GM21515 (cell line): ENCODE results near the gene SEBOX.

Source experiments
- ATAC-seq: cut with Tn5 transposase; IDR thresholded peaks from one replicate; pipeline ENCODE4 v1.9.1; 2021; ENCODE audit not compliant: unreplicated experiment

The SEBOX gene, protein sequence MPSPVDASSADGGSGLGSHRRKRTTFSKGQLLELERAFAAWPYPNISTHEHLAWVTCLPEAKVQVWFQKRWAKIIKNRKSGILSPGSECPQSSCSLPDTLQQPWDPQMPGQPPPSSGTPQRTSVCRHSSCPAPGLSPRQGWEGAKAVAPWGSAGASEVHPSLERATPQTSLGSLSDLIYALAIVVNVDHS

DNA sequence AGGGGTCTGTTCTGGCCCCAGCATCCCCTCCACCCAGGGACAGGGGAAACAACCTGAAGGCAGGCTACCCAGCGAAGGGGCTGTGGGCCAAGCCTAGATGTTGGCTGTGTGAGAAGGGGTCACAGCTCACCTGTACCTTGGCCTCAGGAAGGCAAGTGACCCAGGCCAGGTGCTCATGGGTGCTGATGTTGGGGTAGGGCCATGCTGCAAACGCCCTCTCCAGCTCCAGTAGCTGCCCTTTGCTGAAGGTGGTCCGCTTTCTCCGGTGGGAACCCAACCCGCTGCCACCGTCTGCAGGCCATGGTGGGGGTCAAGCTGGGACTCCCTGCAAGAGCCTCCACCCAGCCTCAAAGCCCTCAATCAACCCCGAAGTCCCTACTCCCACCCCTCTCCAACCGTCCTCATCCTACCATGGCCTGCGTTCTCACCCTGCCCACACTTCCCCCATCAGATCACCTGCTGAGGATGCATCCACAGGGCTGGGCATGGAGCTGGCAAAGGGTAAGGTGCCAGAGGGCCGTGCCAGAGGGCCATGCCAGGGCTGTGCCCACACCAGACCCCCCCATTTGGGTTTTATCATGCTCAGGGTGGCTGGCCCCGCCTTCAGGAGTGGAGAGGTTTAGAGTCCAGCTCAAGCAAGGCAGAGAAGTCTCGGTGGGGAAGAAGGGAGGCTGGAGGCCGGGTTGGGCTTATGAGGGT is at the start of gene SEBOX:
Gene SEBOX, minus strand, starts transcription at position 535 of the 699 bp plus-strand sequence. Its CDS starts 48 bp downstream, at position 487.
- ATAC-seq: no peak

DNA sequence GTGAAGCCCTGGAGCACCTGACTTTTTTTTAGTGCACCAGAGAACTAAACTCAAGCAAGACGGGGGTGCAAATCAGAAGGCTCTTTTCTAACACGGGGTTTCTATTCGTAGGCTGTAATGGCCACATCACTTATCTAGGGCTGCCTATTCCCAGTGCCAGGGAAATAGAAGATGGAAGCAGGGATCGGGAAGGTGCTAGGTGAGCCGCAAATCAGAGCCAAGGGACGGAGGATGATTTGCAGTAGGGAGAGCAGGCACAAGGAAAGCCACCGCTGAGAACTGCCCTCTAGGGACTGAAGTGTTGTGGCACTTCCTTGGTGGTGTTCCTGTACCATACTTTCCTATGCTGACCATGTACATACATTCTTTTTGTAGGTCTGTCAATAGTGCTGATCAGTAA is 48.8 kb upstream of the SEBOX start:
- ATAC-seq: no peak

DNA sequence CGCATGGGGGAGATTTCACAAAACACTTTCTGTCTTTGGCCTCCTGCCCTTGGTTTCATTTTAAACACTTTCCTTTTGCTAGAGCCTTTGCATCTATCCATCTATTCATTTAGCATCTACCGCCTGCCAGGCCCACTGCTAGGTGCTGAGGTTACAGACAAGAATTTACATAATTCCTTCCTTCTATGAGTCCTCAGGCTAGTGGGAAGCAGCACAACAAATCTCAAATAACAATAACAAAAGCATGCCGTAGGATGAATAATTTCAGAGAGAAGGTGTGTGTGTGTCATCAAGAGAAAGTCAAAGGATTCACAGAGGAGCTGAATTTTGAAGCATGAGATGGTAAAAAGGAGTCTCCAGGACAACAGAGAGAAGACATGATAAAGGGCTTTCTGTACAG is 47.1 kb upstream of the SEBOX start:
- no peak for ATAC-seq

DNA sequence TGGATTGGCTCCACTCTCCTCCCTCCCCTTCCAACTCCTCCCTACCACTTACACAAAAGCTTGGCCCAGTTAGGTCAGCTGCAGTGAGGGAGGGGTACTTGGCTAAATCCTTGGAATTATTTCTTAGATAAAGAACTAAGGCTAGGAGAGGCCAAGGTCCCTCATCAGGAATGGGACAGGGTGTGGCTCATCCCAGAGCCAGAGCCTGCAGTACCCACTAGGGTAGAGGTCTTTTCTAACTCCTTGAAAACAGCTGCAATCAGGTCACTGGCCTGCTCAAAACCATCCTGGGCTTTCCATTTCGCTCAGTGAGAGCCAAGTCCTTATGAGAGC is 42.9 kb upstream of the SEBOX start:
- ATAC-seq: no peak

DNA sequence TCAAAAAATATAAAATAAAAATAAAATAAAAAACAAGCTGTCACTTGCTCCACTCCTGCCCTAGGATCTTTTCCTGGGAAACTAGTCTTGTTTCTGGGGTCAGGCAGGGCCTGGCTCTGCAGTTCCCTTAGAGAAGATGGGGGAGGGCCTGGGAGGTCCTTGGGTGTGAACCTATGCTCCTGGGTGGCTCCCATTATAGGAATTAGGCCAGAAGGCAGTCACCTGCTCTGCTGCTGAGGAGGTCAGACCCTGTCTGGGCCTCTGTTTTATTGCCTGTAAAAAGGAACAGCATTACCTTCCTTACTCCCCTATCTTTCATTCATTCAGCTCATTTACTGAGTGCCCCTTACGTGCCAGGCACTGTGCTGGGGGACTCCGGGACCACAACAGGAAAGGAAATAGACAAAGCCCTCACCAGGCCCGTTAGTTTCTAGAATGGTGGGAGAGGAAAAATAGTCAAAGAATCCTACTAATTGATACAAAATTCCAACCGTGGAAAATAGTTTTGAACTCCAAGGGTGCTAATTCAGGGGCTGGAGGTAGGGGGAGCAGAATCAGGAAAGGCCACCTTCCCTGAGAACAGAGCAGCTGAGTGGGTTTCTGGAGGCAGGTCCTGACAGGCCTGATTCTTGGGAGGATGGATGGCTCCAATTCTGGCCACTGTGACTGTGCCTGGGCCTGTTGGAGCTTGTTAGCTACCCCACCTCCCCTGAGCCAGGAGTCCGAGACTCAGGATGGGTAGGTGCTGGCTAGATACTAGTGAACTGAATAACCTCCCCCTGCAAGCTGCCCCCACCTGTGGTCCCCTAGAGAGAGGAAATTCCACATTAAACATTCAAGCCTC is 42.4 kb upstream of the SEBOX start:
- no peak for ATAC-seq

DNA sequence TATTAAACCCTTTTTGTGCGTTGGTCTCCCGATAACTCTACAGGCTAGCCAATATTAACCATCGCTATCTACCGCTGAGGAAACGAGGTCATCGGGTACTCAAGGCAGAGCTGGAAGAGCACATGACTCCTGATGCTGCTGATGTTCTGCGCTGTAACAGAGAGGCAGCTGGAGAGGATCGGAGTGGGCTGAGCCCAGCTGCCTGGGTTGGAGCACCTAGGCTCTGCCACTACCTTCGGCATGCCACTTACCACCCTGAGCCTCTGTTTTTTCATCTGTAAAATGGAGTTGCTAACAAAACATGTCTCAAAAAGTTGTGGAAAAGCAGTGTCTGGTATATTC is 41.4 kb upstream of the SEBOX start:
- no peak for ATAC-seq

DNA sequence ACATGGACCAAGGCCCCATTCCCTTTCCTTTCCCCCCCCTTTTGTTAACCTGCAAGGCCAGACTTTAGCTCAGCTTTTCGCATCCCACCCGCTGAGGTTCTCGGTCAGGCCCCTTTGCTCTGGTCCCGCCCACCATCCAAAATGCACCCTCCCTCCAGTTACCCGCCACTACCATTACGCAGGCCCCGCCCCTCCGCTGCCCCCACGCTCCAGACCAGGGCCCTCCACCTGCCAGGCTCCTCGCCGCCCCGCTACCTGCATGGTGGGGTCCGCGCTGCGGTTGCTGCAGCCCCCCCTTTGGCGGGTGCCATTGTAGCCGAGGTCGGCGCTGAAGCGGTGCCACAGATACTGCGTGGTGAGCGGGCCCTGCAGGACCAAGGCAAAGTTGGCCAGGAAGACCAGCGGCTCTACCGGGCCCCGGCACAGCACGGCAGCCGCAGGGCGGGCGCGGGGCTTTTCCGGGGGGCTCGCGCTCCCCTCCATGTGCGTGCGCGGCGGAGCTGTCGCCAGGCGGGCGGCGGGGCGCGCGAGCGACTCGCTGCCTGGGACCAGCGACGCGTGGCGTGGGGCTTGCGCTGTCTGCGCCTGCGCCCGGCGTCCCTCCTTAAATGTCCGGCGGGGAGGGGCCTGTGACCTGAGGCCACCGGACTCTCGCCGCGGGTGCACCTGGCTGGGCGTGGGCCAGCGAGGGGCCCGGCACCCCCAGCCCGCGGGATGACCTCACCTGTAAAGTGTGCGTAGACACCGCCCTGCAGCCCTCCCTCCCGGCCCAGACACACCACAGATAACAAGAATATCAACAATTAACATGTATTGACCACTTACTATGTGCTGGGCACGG is 40.9 kb upstream of the SEBOX start, which contains the start of gene SLC46A1:
Gene SLC46A1, minus strand, starts transcription at position 581 of the 841 bp plus-strand sequence. Its CDS starts 98 bp downstream, at position 483.
- peak; percentile 67 for ATAC-seq

DNA sequence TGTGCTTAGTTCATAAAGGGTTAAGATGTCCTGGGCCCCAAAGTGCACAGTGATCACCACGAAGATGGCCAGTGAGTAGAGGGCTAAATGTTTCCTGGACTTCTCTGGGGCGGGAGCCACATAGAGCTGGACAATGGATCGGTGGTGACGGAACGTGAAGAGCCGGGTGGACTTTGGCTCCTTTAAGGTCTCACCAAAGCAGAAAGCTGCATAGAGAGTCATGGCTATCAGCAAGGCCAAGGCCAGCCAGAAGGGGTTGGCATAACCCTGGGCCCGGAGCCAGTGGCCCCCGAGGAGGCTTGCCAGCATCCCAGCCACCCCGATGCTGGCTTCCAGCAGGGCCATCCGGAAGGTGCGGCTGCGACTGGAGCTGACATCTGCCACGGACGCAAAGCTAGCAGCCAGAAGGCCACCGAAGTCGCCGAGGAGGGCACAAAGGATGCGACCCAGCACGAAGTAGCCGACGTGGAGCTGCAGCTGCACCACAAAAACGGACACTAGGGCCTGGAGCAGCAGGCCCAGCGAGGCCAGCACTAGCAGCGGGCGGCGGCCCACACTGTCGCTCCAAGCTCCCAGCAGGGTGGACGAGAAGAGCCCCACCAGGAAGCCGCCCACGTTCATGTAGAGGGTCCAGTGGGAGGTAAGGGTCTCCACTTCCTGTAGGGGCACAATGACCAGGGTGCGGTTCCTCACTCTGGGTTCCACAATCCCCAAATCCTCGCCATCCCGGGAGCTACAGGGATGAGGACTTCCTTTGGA is 40.0 kb upstream of the SEBOX start:
- no peak for ATAC-seq

DNA sequence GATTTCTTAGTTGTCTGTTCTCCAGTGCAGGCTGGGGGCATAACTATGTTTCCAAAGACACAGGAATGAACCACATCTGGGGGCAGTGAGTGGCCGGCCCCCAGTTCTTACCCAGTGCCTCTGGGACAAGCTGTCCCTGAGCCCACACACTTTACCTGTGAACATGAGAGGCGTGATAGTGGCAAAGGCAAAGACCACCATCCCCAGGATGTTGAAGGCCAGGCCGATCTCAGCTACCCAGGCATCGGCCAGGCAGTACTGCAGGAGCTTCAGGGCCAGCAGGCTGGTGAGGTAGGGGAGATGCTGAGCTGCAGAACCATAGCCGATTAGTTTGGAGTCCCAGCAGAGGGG is 39.4 kb upstream of the SEBOX start:
- ATAC-seq: no peak

DNA sequence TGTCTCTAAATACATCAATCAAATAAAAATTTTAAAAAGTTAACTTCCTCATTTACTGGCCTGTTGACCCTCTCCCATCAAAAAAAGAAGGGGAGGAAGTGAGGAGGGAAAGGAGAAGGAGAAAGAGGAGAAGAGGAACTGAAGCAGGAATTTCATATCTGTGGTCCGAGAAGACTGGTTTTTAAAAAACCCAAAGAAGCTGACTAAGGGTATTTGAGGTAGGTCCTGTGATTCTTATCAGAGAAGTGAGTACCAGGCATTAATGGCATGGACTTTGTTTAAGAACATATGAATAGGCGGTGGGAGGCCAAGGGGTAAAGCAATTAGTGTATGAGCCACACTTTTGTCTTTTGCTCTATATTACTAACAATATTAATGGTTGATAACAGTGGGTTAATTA is 39.0 kb upstream of the SEBOX start:
- no peak for ATAC-seq

DNA sequence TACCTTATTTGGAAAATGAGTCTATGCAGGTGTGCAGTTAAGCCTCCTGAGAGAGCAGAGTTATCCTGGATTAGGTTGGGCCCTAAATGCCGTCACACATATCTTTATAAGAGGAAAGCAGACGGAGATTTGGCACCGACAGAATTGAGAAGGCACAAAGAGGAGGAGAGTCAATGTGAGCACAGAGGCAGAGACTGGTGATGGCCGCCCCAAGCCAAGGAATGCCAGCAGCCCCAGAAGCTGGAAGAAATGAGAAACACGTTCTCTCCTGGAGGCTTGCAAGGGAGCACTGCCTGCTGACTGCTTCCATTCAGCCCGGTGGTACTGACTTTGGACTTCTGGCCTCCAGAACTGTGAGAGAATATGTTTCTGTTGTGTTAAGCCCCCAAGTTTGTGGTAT is 37.8 kb upstream of the SEBOX start:
- no peak for ATAC-seq

DNA sequence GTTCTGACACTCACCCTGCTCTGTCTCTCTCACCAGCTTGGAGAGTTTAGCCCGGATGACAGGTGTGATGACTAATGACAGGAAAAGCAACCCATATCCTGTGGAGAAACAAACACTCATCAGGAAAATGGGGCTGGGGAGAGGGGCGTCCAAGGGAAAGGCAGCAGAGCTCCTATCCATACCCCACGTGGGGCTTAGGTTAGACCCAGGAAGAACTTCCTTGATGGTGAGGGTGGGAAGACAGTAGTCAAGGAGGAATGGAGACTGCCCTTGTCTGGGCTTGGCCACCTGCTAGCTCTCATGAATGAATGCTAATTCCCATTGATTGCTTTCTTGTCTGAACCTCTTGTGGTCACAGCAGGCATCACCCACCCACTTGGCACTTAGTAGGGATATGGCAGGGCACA is 37.2 kb upstream of the SEBOX start:
- no peak for ATAC-seq

DNA sequence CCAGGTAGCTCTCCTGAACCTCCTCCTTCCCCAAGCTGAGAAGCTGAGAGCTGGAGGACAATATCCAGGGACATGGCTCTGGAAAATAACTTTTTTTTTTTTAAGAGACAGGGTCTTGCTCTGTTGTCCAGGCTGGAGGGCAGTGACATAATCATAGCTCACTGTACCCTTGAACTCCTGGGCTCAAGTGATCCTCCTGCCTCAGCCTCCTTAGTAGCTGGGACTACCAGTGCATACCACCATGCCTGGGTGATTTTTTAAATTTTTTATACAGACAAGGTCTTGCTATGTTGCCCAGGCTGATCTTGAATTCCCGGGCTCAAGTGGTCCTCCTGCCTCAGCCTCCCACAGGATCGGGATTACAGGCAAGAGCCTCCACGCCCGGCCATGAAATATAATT is 34.8 kb upstream of the SEBOX start:
- ATAC-seq: no peak

DNA sequence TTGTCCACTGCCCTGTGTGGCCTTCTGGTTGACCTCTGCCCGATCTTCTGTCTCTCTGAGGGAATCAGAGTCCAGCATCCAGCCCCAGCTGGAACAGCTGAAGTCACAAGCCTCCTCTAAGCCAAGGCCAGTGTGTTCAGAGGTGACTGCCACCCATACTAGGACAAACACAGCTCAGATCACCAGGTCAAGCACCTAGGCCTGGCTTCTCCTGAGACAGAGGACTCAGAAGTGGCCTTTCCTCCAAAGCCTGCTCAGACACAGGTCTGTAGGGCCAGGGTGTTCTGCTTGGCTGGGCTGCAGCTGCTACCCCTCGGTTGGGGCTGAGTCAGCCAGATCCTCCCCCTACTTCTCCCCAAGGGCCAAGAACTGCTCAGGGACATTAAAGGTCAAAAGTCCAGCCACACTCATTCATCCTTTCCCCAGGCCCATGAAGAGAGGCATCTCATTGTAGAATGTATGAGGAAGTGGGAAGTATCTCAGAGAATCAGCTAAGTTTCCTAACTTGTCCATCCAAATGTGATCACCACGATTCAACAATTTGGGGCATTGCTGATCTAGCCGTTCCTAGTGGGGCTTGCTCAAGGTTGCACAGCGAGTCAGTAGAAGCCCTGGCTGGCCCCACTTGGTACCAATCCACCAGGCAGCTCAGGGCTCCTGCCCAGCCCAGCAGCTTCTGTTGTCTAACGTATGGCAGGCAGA is 33.4 kb upstream of the SEBOX start:
- ATAC-seq: no peak

DNA sequence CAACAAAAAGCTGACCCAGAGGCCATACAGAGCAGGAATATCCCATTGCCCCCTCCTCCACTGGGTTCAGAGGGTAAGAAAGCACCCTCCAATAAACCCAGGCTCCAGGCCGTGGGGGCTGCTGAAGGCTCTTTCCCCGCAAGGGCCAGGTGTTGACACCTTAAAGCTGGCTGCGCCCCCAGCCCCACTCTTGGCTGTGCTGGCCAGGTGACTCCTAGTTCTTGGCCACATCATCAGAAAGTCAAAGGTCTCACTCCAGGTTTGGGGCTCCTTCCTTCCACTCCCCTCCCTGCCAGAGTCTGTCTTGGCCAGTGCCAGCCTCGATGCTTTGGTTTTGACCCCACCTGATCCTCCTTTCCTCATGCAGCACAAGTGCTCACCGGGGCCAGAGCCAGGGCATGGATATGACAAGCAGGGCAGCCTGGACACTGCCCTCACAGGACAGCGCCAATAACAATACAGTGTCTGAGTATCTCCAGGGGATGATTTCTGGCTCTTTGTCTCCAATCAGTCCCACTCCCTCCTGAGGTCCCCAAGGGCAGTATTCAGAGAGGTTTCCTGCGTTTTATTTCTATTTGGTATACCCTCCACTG is 32.8 kb upstream of the SEBOX start:
- no peak for ATAC-seq

DNA sequence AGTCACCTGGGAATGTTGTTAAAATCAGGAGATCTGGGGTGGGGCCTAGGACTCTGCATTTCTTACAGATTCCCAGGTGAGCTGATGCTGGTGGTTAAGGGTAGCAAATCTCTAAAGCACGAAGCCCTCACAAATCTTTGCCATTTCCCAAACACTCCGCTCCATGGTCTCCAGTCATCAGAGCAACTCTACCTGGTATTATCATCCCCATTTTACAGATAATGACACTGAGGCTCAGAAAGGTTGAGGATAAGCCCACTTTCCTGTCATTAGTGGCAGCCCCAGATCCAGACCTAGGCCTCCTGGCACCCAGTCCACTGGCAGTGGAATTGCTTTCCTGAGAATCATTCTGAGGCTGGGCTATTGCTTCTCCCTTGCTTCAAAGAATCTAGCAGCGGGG is 32.3 kb upstream of the SEBOX start:
- no peak for ATAC-seq

DNA sequence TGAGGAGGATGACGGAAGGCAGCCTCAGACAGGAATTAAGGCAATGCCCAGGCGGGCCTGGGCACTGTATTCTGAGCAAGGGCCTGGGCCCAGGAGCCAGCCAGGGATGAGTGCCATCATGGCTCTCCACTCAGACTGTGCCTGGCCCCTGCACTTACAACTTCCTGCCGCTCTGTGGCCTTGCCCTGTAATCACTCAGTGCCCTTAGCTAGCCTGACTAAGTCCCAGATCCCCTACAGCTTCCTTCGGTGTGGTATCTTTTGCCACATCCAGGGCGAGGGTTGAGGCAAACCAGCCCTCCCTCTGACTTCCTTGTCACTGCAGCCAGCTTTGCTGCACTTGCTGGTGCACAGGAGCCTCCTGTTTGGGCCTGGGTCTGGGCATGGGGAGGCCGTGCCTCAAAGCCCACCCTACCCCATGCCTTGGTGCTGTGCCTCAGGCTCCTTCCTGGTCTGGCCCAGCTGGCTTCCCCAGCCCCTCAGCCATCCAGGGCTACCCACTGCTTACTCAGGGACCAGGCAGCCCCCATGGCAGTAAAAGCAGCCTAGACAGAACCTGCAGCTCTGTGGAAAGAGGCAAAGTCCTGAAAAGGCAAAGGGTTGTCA is 31.7 kb upstream of the SEBOX start:
- no peak for ATAC-seq

DNA sequence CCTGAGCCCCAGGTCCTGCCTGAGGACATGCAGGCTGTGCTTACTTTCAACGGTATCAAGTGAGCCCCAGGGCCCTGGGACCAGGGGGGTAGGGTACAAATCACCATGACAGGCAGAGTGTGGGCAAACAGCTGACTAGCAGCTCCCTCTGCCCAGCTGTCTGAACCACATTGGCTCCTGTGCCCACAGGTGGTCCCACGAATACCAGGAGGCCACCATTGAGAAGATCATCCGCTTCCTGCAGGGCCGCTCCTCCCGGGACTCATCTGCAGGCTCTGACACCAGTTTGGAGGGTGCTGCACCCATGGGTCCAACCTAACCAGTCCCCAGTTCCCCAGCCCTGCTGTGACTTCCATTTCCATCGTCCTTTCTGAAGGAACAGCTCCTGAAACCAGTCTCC is 31.0 kb upstream of the SEBOX start:
- no peak for ATAC-seq

DNA sequence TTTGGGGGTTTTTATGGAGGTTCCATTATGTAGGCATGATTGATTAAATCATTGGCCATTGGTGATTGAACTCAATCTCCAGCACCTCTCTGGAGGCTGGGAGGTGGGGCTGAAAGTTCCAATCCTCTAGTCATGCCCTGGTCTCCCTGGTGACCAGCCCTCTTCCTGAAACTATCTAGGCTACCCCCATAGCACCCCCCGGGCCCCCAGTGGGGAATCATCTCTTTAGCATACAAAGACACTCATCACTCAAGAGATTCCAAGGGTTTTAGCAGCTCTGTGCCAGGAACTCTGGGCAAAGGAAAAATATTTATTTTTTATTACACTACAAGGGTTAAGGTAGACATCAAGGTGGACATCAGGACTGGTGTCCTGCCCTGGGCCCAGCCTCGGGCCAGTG is 30.4 kb upstream of the SEBOX start:
- no peak for ATAC-seq
